ENCODE results near the gene MAGEA2.
"Not testable (repeated sequence)": the region's sequence is repeated elsewhere in the genome, so short reads cannot be mapped to it uniquely, and the experiment has no call there.

DNA sequence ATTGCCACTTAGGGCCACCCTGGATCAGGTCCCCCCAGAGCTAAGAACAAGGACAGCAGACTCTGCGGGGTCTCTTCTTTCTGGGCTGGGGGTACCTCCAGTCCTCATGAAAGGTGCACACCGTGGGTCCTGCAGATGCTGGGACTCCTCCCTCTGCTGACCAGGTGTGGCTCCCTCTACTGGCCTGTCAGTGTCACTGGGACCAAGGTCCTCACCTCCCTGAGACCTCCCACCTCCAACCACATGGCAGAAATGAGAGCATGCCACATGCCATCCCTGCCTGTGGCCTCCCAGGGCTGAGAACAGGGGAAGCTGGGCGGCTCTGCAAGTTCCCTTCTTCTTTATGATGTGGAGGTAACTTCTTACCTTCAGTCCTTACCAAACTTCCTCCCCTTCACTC lies 33.4 kb upstream of the MAGEA2 start:
- not testable (repeated sequence) for TF ChIP-seq NFE2L1 (CRISPR knock-in tag; IDR thresholded peaks at IDR 0.05; ENCODE audit: borderline replicate concordance); SIN3A (IDR thresholded peaks at IDR 0.05; ENCODE audit: borderline replicate concordance, low read depth, low read length); TCF7 (IDR thresholded peaks at IDR 0.05; ENCODE audit: low read depth); TBL1XR1 (IDR thresholded peaks at IDR 0.05; ENCODE audit: borderline replicate concordance, low read length, partially characterized antibody); JUN (CRISPR knock-in tag; IDR thresholded peaks at IDR 0.05); HNRNPLL (IDR thresholded peaks at IDR 0.05; ENCODE audit: low read depth, low read length, poor library complexity, severe bottlenecking); EZH2 (conservative IDR thresholded peaks at IDR 0.05; ENCODE audit: low read depth, low read length); ZBTB34 (CRISPR knock-in tag; IDR thresholded peaks at IDR 0.05); CREB1 (IDR thresholded peaks at IDR 0.05); CREB1 (CRISPR knock-in tag; IDR thresholded peaks at IDR 0.05); BHLHE40 (IDR thresholded peaks at IDR 0.05; ENCODE audit: low read length); STAG1 (CRISPR knock-in tag; IDR thresholded peaks at IDR 0.05)
- TF ChIP-seq, protein P1, sequence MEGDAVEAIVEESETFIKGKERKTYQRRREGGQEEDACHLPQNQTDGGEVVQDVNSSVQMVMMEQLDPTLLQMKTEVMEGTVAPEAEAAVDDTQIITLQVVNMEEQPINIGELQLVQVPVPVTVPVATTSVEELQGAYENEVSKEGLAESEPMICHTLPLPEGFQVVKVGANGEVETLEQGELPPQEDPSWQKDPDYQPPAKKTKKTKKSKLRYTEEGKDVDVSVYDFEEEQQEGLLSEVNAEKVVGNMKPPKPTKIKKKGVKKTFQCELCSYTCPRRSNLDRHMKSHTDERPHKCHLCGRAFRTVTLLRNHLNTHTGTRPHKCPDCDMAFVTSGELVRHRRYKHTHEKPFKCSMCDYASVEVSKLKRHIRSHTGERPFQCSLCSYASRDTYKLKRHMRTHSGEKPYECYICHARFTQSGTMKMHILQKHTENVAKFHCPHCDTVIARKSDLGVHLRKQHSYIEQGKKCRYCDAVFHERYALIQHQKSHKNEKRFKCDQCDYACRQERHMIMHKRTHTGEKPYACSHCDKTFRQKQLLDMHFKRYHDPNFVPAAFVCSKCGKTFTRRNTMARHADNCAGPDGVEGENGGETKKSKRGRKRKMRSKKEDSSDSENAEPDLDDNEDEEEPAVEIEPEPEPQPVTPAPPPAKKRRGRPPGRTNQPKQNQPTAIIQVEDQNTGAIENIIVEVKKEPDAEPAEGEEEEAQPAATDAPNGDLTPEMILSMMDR (CRISPR knock-in tag; IDR thresholded peaks at IDR 0.05), result not testable (repeated sequence)
- TF ChIP-seq, protein P2, sequence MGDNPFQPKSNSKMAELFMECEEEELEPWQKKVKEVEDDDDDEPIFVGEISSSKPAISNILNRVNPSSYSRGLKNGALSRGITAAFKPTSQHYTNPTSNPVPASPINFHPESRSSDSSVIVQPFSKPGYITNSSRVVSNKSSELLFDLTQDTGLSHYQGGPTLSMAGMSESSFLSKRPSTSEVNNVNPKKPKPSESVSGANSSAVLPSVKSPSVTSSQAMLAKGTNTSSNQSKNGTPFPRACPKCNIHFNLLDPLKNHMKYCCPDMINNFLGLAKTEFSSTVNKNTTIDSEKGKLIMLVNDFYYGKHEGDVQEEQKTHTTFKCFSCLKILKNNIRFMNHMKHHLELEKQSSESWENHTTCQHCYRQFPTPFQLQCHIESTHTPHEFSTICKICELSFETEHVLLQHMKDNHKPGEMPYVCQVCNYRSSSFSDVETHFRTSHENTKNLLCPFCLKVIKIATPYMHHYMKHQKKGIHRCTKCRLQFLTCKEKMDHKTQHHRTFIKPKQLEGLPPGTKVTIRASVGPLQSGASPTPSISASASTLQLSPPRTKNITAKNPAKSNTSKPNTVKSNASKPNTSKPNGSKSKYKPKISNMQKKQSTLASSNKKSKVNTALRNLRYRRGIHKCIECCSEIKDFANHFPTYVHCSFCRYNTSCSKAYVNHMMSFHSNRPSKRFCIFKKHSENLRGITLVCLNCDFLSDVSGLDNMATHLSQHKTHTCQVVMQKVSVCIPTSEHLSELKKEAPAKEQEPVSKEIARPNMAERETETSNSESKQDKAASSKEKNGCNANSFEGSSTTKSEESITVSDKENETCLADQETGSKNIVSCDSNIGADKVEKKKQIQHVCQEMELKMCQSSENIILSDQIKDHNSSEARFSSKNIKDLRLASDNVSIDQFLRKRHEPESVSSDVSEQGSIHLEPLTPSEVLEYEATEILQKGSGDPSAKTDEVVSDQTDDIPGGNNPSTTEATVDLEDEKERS (CRISPR knock-in tag; IDR thresholded peaks at IDR 0.05), result not testable (repeated sequence)

All from HepG2 (cell line).